Measurements from ENCODE around the gene GPHN. TPM values are rescaled to one million over a fixed set of nuclear protein-coding genes. Genes with fewer than 3 reads are reported as not detected.

The GPHN gene
- total and polyA plus RNA-seq, 2 of the 8 experiments (the other 6 are each of a cell fraction or from before 2014, with no cell fraction given) = 6.0 to 16.0 TPM

DNA sequence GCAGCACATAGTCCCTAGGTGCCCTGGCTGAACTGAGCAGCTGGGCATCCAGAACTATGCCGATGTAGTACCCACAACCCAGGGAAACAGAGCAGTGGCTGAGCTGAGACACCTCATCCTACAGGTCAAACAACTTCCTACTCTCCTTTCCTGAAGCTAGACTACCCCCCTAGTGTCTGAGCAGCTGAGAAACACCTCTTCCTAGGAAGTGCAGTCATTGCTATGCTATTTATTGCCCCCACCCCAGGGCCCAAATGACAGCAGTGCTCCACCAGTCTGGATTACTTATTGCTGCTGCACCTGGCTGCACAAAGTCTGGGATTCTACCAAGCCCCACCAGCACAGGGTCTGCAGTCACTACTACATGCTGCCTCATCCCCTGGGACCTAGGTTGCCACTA lies 664.6 kb downstream of the GPHN start (continued):
- no peak for TF ChIP-seq CHD1 (IDR thresholded peaks at IDR 0.05; ENCODE audit: low read depth, low read length)
- TF ChIP-seq RNF2 (IDR thresholded peaks at IDR 0.05; ENCODE audit: borderline replicate concordance, low read depth, low read length, missing control alignments, poor library complexity, severe bottlenecking) = no peak
- TF ChIP-seq ASH2L (IDR thresholded peaks at IDR 0.05; ENCODE audit: low read length) = no peak
- no peak for TF ChIP-seq SIX5 (IDR thresholded peaks at IDR 0.05; ENCODE audit: low read depth, low read length)

All from H1 (cell line).